ENCODE data around the gene NOP16.

NOP16 gene

GRCh38 chr5:176388003-176388443, 375 bp downstream of the NOP16 start:
- H3K27ac ChIP-seq (ENCODE audit: low read depth in 2 of 2, low read length in 2 of 2), result peak overlapping the region; percentile 0 to 97

GRCh38 chr5:176387384-176387925, 943 bp downstream of the NOP16 start:
- Histone ChIP-seq H3K9me3 (ENCODE audit: control insufficient read depth in 2 of 2, low read length in 2 of 2) (no peaks in the 10 kb centered on the region), H3K36me3 (ENCODE audit: control insufficient read depth in 2 of 2, insufficient read depth in 2 of 2, low read length in 2 of 2) (peaks cover 38 to 42% of the 10 kb centered on the region in 2 donors), H3K27me3 (ENCODE audit: control insufficient read depth in 2 of 2, insufficient read depth in 2 of 2, low read length in 2 of 2) (no peaks in the 10 kb centered on the region), H3K27ac (ENCODE audit: low read depth in 2 of 2, low read length in 2 of 2) (no peak overlapping the region), H3K4me1 (ENCODE audit: control insufficient read depth in 2 of 2, insufficient read depth in 2 of 2, low read length in 2 of 2) (peaks cover 14 to 22% of the 10 kb centered on the region in 2 donors), H3K4me3 (ENCODE audit: low read length in 2 of 2) (peak overlapping the region; percentile 85 to 99), H3K9ac (ENCODE audit: low read depth in 1 of 2, low read length in 2 of 2) (peak overlapping the region; percentile 91 to 95)

More at GRCh38 chr5:176388003-176388443, 375 bp downstream of the NOP16 start:
- Histone ChIP-seq H3K4me3 (ENCODE audit: low read length in 2 of 2) (peak overlapping the region; percentile 85 to 99), H3K36me3 (ENCODE audit: control insufficient read depth in 2 of 2, insufficient read depth in 2 of 2, low read length in 2 of 2) (peaks cover 37 to 43% of the 10 kb centered on the region in 2 donors), H3K9ac (ENCODE audit: low read depth in 1 of 2, low read length in 2 of 2) (peak overlapping the region; percentile 91 to 95), H3K27me3 (ENCODE audit: control insufficient read depth in 2 of 2, insufficient read depth in 2 of 2, low read length in 2 of 2) (no peaks in the 10 kb centered on the region), H3K9me3 (ENCODE audit: control insufficient read depth in 2 of 2, low read length in 2 of 2) (no peaks in the 10 kb centered on the region), H3K4me1 (ENCODE audit: control insufficient read depth in 2 of 2, insufficient read depth in 2 of 2, low read length in 2 of 2) (peaks cover 14 to 22% of the 10 kb centered on the region in 2 donors)

DNA sequence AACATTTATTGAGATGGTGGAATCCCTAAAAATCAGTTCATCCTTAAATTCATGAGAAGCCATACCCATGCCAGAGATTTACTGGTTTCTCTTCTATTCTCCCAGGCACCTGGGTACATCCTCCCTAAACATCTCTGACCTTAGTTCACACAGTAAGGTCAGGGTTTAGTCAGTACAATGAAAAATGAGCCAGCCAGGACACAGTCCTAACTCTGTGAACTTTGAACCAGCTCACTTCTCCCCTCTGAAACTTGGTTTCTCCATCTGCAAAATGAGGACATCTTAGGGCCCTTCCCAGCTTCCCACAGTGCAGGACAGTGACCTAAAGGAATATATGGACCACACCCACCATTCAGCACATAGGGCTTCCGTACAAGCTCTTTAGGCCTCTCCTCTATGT, 1.9 kb downstream of the NOP16 start:
- no peaks in the 10 kb centered on the region for H3K27me3 ChIP-seq (ENCODE audit: control insufficient read depth in 2 of 2, insufficient read depth in 2 of 2, low read length in 2 of 2)
- H3K4me1 ChIP-seq (ENCODE audit: control insufficient read depth in 2 of 2, insufficient read depth in 2 of 2, low read length in 2 of 2), result peaks cover 14 to 22% of the 10 kb centered on the region in 2 donors
- no peaks in the 10 kb centered on the region for H3K9me3 ChIP-seq (ENCODE audit: control insufficient read depth in 2 of 2, low read length in 2 of 2)
- H3K4me3 ChIP-seq (ENCODE audit: low read length in 2 of 2), result no peak overlapping the region
- H3K36me3 ChIP-seq (ENCODE audit: control insufficient read depth in 2 of 2, insufficient read depth in 2 of 2, low read length in 2 of 2), result peaks cover 33 to 37% of the 10 kb centered on the region in 2 donors
- no peak overlapping the region for H3K9ac ChIP-seq (ENCODE audit: low read depth in 1 of 2, low read length in 2 of 2)
- no peak overlapping the region for H3K27ac ChIP-seq (ENCODE audit: low read depth in 2 of 2, low read length in 2 of 2)

DNA sequence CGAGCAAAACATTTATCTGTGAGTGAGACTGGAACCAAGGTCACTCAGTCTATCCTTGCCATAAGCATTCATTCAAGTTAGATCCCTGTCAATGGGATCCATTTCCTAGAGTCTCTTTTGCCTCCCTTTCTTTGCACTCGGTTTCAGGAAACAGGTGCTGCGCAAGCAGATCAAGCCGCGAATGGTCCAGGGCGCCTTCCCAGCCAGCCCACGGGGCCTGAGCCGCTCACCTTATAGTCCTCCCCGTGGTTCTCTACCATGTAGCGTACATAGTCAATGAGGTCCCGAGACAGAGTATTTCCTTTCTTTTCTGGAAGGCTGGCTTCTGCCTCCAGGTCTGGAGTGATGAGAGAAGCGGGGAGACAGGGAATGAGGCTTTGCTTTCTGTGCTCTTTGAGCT, 3.4 kb downstream of the NOP16 start:
- peaks cover 25 to 33% of the 10 kb centered on the region in 2 donors for H3K36me3 ChIP-seq (ENCODE audit: control insufficient read depth in 2 of 2, insufficient read depth in 2 of 2, low read length in 2 of 2)

GRCh38 chr5:176384366-176384930, 4.0 kb downstream of the NOP16 start:
- peaks cover 25 to 33% of the 10 kb centered on the region in 2 donors for H3K36me3 ChIP-seq (ENCODE audit: control insufficient read depth in 2 of 2, insufficient read depth in 2 of 2, low read length in 2 of 2)
- H3K9me3 ChIP-seq (ENCODE audit: control insufficient read depth in 2 of 2, low read length in 2 of 2), result no peaks in the 10 kb centered on the region
- H3K4me3 ChIP-seq (ENCODE audit: low read length in 2 of 2), result no peak overlapping the region
- no peak overlapping the region for H3K9ac ChIP-seq (ENCODE audit: low read depth in 1 of 2, low read length in 2 of 2)
- H3K27ac ChIP-seq (ENCODE audit: low read depth in 2 of 2, low read length in 2 of 2), result no peak overlapping the region
- peaks cover 10 to 19% of the 10 kb centered on the region in 2 donors for H3K4me1 ChIP-seq (ENCODE audit: control insufficient read depth in 2 of 2, insufficient read depth in 2 of 2, low read length in 2 of 2)
- no peaks in the 10 kb centered on the region for H3K27me3 ChIP-seq (ENCODE audit: control insufficient read depth in 2 of 2, insufficient read depth in 2 of 2, low read length in 2 of 2)

More for the DNA sequence above, 3.4 kb downstream of the NOP16 start:
- Histone ChIP-seq H3K9me3 (ENCODE audit: control insufficient read depth in 2 of 2, low read length in 2 of 2) (no peaks in the 10 kb centered on the region), H3K27me3 (ENCODE audit: control insufficient read depth in 2 of 2, insufficient read depth in 2 of 2, low read length in 2 of 2) (no peaks in the 10 kb centered on the region), H3K4me1 (ENCODE audit: control insufficient read depth in 2 of 2, insufficient read depth in 2 of 2, low read length in 2 of 2) (peaks cover 14 to 22% of the 10 kb centered on the region in 2 donors), H3K9ac (ENCODE audit: low read depth in 1 of 2, low read length in 2 of 2) (no peak overlapping the region), H3K4me3 (ENCODE audit: low read length in 2 of 2) (no peak overlapping the region), H3K27ac (ENCODE audit: low read depth in 2 of 2, low read length in 2 of 2) (no peak overlapping the region)

DNA sequence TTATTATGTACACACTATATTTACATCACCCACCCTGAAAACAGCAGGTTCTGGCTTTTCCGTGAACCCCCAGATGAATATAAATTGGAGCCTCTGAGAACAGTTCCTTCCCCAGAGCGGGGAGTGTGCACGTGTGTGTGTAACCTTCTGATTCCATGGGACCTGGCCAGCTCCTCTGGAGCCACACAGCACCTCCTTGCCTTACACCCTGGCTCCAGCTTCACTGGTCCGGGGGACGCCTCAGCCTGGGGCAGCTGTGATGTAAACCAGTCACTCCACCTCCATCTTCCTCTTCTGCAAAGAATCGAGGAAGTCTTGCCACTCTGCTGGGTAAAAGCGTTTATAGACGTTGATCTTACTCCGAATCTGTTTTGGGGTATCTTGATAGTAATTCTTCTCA, 4.4 kb downstream of the NOP16 start:
- peaks cover 25 to 33% of the 10 kb centered on the region in 2 donors for H3K36me3 ChIP-seq (ENCODE audit: control insufficient read depth in 2 of 2, insufficient read depth in 2 of 2, low read length in 2 of 2)
- H3K9ac ChIP-seq (ENCODE audit: low read depth in 1 of 2, low read length in 2 of 2), result no peak overlapping the region
- H3K4me1 ChIP-seq (ENCODE audit: control insufficient read depth in 2 of 2, insufficient read depth in 2 of 2, low read length in 2 of 2), result peaks cover 10 to 16% of the 10 kb centered on the region in 2 donors
- H3K27me3 ChIP-seq (ENCODE audit: control insufficient read depth in 2 of 2, insufficient read depth in 2 of 2, low read length in 2 of 2), result no peaks in the 10 kb centered on the region
- H3K4me3 ChIP-seq (ENCODE audit: low read length in 2 of 2), result no peak overlapping the region
- H3K9me3 ChIP-seq (ENCODE audit: control insufficient read depth in 2 of 2, low read length in 2 of 2), result no peaks in the 10 kb centered on the region
- no peak overlapping the region for H3K27ac ChIP-seq (ENCODE audit: low read depth in 2 of 2, low read length in 2 of 2)

GRCh38 chr5:176383248-176383905, 5.0 kb downstream of the NOP16 start:
- Histone ChIP-seq H3K9ac (ENCODE audit: low read depth in 1 of 2, low read length in 2 of 2) (no peak overlapping the region), H3K4me1 (ENCODE audit: control insufficient read depth in 2 of 2, insufficient read depth in 2 of 2, low read length in 2 of 2) (peaks cover 10 to 16% of the 10 kb centered on the region in 2 donors), H3K36me3 (ENCODE audit: control insufficient read depth in 2 of 2, insufficient read depth in 2 of 2, low read length in 2 of 2) (peaks cover 25 to 33% of the 10 kb centered on the region in 2 donors), H3K4me3 (ENCODE audit: low read length in 2 of 2) (no peak overlapping the region), H3K27me3 (ENCODE audit: control insufficient read depth in 2 of 2, insufficient read depth in 2 of 2, low read length in 2 of 2) (no peaks in the 10 kb centered on the region), H3K27ac (ENCODE audit: low read depth in 2 of 2, low read length in 2 of 2) (no peak overlapping the region), H3K9me3 (ENCODE audit: control insufficient read depth in 2 of 2, low read length in 2 of 2) (no peaks in the 10 kb centered on the region)

DNA sequence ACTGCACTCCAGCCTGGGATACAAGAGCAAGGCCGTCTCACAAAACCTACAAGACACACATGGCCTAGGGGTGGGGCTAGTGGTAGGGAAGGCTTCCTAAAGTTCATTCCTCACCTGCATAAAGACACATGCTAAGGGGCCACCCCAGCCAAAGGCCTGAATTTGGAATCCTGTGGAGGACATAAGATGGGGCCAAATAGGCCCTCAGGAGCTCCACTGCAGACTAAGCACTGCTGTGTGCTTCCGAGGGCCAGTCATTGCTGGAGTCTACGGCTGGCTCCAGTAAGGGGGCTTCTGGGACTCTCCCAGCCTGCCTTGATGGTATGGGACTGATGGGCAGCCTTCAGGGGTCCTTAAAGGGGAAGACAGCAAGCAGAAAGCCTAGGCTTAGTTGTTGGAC, 5.7 kb downstream of the NOP16 start:
- no peak overlapping the region for H3K4me3 ChIP-seq (ENCODE audit: low read length in 2 of 2)
- H3K9ac ChIP-seq (ENCODE audit: low read depth in 1 of 2, low read length in 2 of 2), result no peak overlapping the region
- peaks cover 25 to 33% of the 10 kb centered on the region in 2 donors for H3K36me3 ChIP-seq (ENCODE audit: control insufficient read depth in 2 of 2, insufficient read depth in 2 of 2, low read length in 2 of 2)
- H3K9me3 ChIP-seq (ENCODE audit: control insufficient read depth in 2 of 2, low read length in 2 of 2), result no peaks in the 10 kb centered on the region
- H3K27me3 ChIP-seq (ENCODE audit: control insufficient read depth in 2 of 2, insufficient read depth in 2 of 2, low read length in 2 of 2), result no peaks in the 10 kb centered on the region
- no peak overlapping the region for H3K27ac ChIP-seq (ENCODE audit: low read depth in 2 of 2, low read length in 2 of 2)
- H3K4me1 ChIP-seq (ENCODE audit: control insufficient read depth in 2 of 2, insufficient read depth in 2 of 2, low read length in 2 of 2), result peaks cover 4 to 10% of the 10 kb centered on the region in 2 donors

GRCh38 chr5:176381979-176382378, 6.4 kb downstream of the NOP16 start:
- no peaks in the 10 kb centered on the region for H3K9me3 ChIP-seq (ENCODE audit: control insufficient read depth in 2 of 2, low read length in 2 of 2)
- H3K9ac ChIP-seq (ENCODE audit: low read depth in 1 of 2, low read length in 2 of 2), result no peak overlapping the region
- H3K27ac ChIP-seq (ENCODE audit: low read depth in 2 of 2, low read length in 2 of 2), result no peak overlapping the region
- H3K4me1 ChIP-seq (ENCODE audit: control insufficient read depth in 2 of 2, insufficient read depth in 2 of 2, low read length in 2 of 2), result peaks cover 0 to 6% of the 10 kb centered on the region in 2 donors
- H3K36me3 ChIP-seq (ENCODE audit: control insufficient read depth in 2 of 2, insufficient read depth in 2 of 2, low read length in 2 of 2), result peaks cover 25 to 33% of the 10 kb centered on the region in 2 donors
- no peaks in the 10 kb centered on the region for H3K27me3 ChIP-seq (ENCODE audit: control insufficient read depth in 2 of 2, insufficient read depth in 2 of 2, low read length in 2 of 2)
- no peak overlapping the region for H3K4me3 ChIP-seq (ENCODE audit: low read length in 2 of 2)

GRCh38 chr5:176381423-176381822, 7.0 kb downstream of the NOP16 start:
- Histone ChIP-seq H3K4me3 (ENCODE audit: low read length in 2 of 2) (no peak overlapping the region), H3K36me3 (ENCODE audit: control insufficient read depth in 2 of 2, insufficient read depth in 2 of 2, low read length in 2 of 2) (peaks cover 25 to 33% of the 10 kb centered on the region in 2 donors), H3K9ac (ENCODE audit: low read depth in 1 of 2, low read length in 2 of 2) (no peak overlapping the region), H3K9me3 (ENCODE audit: control insufficient read depth in 2 of 2, low read length in 2 of 2) (no peaks in the 10 kb centered on the region), H3K27ac (ENCODE audit: low read depth in 2 of 2, low read length in 2 of 2) (no peak overlapping the region), H3K4me1 (ENCODE audit: control insufficient read depth in 2 of 2, insufficient read depth in 2 of 2, low read length in 2 of 2) (peaks cover 0 to under 1% of the 10 kb centered on the region in 2 donors), H3K27me3 (ENCODE audit: control insufficient read depth in 2 of 2, insufficient read depth in 2 of 2, low read length in 2 of 2) (no peaks in the 10 kb centered on the region)
